ENCODE measurements around the gene KBTBD4.

The KBTBD4 gene

DNA sequence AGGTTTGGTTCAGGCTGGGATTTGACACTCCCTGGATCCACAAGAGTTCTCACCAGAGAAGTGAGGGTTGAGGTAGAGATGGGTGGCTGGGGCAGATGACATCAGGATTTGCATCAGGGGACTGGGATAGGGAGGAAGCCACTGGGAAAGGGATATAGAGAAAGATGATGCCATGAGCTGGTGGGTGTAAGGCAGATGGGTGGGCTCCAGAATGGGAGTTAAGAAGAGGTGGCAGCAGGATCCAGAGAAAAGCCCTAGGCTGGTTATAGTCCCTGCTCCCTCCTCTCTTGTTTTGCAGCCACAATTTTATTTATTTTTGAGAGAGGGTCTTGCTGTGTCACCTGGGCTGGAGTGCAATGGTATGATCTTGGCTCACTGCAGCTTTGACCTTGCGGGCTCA lies 17.2 kb upstream of the KBTBD4 start:
- Mint-ChIP-seq H3K27ac (no peak overlapping the region), H3K9me3 (no peaks in the 10 kb centered on the region), H3K36me3 (no peaks in the 10 kb centered on the region), H3K4me3 (no peak overlapping the region), H3K4me1 (peaks cover 11 to 22% of the 10 kb centered on the region in 2 donors), H3K27me3 (peaks cover 41 to 50% of the 10 kb centered on the region in 2 donors)
- DNase-seq (no peak), ATAC-seq (replicated peaks) (no peak)

DNA sequence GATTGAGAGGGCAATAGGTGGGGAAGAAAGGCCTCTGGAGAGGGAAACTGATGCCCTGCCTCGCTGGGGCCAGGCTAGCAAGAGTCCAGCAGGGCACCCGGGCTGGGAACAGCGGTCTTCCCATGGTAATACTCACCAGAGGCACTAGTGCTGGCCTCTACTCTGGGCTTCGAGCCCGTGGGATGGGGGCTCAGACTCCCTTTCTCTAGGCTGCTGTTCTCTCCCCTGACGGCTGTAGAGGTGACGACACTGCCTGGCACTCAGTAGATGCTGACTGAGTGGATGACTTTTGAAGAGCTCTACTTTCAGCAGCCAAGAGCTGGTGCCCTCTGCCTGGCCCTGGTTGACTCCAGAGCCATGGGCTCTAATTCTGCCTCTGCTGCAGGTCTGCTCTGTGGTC lies 16.3 kb upstream of the KBTBD4 start:
- no peaks in the 10 kb centered on the region for H3K36me3 Mint-ChIP-seq
- peaks cover 11 to 22% of the 10 kb centered on the region in 2 donors for H3K4me1 Mint-ChIP-seq
- H3K9me3 Mint-ChIP-seq, result no peaks in the 10 kb centered on the region
- no peak overlapping the region for H3K27ac Mint-ChIP-seq
- H3K27me3 Mint-ChIP-seq, result peaks cover 41 to 50% of the 10 kb centered on the region in 2 donors
- no peak overlapping the region for H3K4me3 Mint-ChIP-seq
- peak in 1 of 2 donors; percentile 24 for ATAC-seq (replicated peaks)
- no peak for DNase-seq

DNA sequence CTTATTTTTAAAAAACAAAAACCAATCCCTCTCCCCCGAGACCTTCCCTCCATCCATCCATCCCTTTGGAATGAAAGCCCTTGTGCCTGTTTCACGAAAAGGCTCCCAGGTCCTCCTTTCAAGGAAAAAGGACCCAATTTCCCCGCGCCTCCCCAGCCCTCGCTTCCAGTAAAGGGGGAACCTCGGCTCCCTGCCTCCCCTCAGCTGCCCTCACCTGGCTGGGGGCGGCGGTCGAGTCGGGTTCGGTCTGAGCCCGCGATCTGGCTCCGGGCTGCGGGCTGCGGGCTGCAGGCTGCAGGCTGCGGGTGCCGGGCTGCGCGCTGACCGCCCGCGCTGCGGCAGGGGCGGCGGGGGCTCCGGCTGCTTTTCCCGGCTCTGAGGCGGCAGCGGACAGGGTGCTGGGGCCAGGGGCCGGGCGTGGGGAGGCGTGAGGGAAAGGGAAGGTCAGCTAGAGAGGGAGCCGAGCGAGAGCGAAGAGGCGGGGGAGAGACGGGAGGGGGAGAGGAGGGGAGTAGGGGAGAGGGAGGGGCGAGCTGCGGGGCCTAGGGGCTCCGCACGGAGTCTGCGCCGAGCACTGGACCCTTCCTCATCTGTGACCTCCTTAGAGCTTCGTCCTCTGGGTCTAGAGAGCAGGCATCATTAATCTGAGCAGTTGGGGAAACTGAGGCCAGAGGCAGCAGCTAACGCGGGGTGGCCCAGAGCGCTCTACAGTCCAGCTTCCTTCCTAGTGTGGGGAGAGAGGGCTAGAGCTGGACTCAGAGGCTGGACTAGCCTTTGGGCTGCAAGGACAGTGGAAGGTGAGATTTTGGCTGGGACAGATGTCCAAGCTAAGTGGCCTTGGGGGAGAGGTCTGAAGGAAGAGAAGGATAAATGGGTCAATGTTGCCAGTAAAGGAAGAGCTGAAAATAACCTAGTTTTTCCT lies 15.4 kb upstream of the KBTBD4 start, which contains the start of gene C1QTNF4:
C1QTNF4 (minus strand) TSS at position 478 of the 922 bp plus-strand sequence. CDS start 3,601 bp downstream, outside the sequence.
- H3K4me1 Mint-ChIP-seq, result peaks cover 11 to 22% of the 10 kb centered on the region in 2 donors
- peak within 1 kb of the TSS; percentile 48 to 62 for H3K4me3 Mint-ChIP-seq
- H3K27ac Mint-ChIP-seq, result no peak within 1 kb of the TSS
- H3K36me3 Mint-ChIP-seq, result no peaks in the 10 kb centered on the region
- ATAC-seq (replicated peaks), result no peak
- H3K9me3 Mint-ChIP-seq, result no peaks in the 10 kb centered on the region
- H3K27me3 Mint-ChIP-seq, result peaks cover 39 to 50% of the 10 kb centered on the region in 2 donors
- DNase-seq, result no peak

DNA sequence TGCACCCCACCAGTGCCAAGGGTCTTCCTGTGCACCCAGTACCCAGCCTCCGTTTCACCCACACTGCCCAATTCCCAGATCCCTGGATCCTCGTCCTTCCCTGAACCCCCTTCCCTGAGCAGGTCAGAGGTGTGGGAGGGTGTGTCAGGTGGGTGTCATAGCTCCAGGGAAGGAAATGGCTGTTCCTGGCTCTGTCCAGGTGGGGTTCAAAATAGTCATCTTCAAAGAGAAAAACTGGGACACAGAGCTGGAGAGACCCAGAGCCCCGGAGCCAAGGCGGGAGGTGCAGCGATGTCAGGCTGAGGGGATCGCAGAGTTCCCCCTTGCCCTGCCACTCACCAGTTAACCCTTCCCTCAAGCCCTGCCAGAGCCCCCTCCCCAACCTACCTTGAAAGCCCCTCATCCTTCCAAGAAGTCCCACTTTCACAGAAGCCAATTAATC lies 14.7 kb upstream of the KBTBD4 start:
- DNase-seq, result no peak
- H3K27me3 Mint-ChIP-seq, result peaks cover 36 to 50% of the 10 kb centered on the region in 2 donors
- peak overlapping the region; percentile 48 to 62 for H3K4me3 Mint-ChIP-seq
- H3K27ac Mint-ChIP-seq, result no peak overlapping the region
- no peak for ATAC-seq (replicated peaks)
- no peaks in the 10 kb centered on the region for H3K9me3 Mint-ChIP-seq
- H3K36me3 Mint-ChIP-seq, result peaks cover 0 to under 1% of the 10 kb centered on the region in 2 donors
- H3K4me1 Mint-ChIP-seq, result peaks cover 11 to 22% of the 10 kb centered on the region in 2 donors

DNA sequence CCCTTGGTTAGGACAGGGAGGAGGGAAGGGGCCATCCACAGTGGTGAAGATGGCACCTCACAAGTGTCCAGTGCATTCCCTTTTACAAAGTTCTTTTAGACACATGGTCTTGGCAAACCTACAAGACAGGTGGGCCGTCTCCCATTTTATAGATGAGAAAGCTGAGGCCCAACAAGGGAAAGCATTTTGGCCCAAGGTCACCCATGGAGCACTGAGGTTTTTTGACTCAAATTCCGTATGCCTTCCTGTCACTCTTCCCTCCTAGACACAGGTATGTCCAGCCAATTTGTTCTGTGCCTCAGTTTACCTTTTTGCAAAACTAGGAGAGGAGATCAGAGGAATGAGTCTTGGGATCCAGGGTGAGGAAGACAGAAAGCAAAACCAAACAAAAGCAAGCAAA lies 14.2 kb upstream of the KBTBD4 start:
- DNase-seq, result no peak
- no peak overlapping the region for H3K4me3 Mint-ChIP-seq
- ATAC-seq (replicated peaks), result no peak
- no peak overlapping the region for H3K27ac Mint-ChIP-seq
- peaks cover 36 to 50% of the 10 kb centered on the region in 2 donors for H3K27me3 Mint-ChIP-seq
- H3K4me1 Mint-ChIP-seq, result peaks cover 11 to 26% of the 10 kb centered on the region in 2 donors
- peaks cover 0 to 3% of the 10 kb centered on the region in 2 donors for H3K36me3 Mint-ChIP-seq
- H3K9me3 Mint-ChIP-seq, result no peaks in the 10 kb centered on the region

DNA sequence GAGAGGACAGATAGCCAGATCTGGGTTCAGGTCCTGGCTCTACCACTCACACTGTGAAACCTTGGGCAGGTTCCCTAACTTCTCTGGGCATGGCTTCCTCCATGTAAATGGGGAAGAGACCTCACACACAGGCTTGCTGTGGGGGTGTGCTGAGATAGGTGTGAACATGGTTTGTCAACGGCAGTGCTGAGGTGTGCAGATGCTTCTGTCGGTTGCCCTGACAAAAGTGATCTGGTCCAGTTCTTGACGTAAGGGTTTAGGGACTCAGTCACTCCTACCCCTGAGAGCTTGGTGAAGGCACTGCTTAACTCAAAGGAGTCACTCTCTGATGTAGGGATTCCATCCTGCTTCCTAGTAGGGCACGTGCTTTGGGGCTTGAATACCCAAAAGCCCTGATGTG lies 13.5 kb upstream of the KBTBD4 start:
- peaks cover 36 to 50% of the 10 kb centered on the region in 2 donors for H3K27me3 Mint-ChIP-seq
- ATAC-seq (replicated peaks), result peak; percentile 35 to 39
- peaks cover 12 to 30% of the 10 kb centered on the region in 2 donors for H3K4me1 Mint-ChIP-seq

DNA sequence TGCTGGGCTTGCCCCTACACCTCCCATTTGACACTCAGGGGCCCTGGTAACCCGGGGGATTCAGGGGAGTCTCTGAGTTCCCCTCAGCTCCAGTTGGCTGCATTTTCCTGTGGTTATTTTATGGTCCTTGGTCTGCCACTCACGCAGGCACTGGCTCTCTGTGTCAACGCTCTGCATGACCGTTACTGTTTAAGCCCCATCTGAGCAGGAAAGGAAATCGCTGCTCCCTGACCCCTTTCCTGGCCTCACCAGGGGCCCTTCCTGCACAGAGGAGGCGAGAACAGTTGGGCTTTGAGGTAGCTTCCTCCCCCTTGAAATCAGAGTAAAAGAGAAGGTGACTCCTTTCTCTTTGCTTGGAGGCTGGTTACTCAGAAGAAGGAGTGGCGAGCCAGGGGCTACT lies 13.0 kb upstream of the KBTBD4 start:
- H3K4me1 Mint-ChIP-seq, result peaks cover 12 to 30% of the 10 kb centered on the region in 2 donors
- peak overlapping the region; percentile 9 for H3K27ac Mint-ChIP-seq
- no peak overlapping the region for H3K4me3 Mint-ChIP-seq
- no peak for DNase-seq
- peaks cover 36 to 50% of the 10 kb centered on the region in 2 donors for H3K27me3 Mint-ChIP-seq
- H3K36me3 Mint-ChIP-seq, result peaks cover 0 to 3% of the 10 kb centered on the region in 2 donors
- peak; percentile 43 to 52 for ATAC-seq (replicated peaks)
- H3K9me3 Mint-ChIP-seq, result no peaks in the 10 kb centered on the region

More for the DNA sequence above, 13.5 kb upstream of the KBTBD4 start:
- Mint-ChIP-seq H3K27ac (no peak overlapping the region), H3K9me3 (no peaks in the 10 kb centered on the region), H3K4me3 (no peak overlapping the region), H3K36me3 (peaks cover 0 to 3% of the 10 kb centered on the region in 2 donors)
- no peak for DNase-seq

DNA sequence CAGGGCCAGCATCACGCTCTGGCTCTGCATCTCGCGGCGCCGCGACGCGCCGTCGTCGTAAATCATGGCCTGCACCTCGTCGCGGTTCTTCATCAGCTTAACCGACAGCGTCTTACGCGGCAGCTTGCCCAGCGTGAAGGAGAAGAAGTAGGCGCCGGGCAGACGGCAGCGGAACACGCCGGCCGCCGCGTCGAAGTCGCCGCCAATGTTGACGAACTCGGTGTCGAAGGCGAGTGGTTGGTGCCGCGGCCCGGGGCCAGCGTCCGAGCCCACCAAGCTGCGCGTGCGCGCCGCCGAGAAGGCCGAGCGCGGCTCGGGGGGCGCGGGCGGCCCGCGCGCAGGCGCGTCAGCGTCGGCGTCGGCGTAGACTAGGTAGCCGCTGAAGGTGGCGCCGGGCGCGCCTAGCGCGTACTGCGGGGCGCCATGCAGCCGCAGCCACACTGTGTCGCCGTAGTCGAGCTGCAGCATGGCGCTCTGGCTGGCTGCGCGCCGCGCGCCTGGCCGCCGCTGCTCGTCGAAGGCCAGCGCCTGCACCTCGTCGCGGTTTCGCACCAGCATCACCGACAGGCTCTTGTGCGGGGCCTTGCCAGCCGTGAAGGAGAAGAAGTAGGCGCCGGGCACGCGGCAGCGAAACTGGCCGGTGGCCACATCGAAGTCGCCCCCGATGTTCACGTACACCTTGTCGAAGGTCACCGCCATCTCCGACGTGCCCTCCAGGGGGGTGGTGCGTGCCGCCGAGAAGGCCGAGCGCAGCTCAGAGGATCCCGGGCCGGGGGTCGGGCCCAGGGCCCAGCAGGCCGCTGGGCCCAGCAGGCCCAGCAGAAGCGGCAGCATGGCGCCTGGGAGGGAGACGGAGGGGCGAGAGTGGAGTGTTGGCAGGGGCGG lies 11.4 kb upstream of the KBTBD4 start:
- ATAC-seq (replicated peaks) (no peak), DNase-seq (no peak)
- no peak overlapping the region for H3K27ac Mint-ChIP-seq

DNA sequence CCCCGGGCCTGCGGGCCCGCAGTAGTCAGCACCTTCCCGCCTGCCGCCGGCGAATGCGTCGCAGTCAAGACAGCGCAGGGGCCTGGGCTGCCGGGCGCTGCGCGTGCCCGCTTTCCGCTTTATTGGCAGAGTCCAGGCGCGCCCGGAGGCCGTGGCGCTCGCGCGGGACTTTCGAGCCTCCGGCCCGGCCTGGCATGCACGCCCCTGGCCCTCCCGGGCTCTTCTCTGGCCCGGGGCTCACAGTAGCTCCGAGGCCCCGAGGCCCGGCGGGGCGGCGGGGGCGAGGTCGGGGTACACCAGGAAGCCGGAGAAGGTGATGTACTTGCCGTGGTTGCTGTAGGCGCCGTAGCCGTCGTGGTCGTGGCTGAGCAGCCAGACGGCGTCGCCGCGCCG lies 10.8 kb upstream of the KBTBD4 start:
- H3K4me1 Mint-ChIP-seq, result peaks cover 12 to 30% of the 10 kb centered on the region in 2 donors
- H3K27ac Mint-ChIP-seq, result no peak overlapping the region
- no peaks in the 10 kb centered on the region for H3K9me3 Mint-ChIP-seq

More for the DNA sequence above, 11.4 kb upstream of the KBTBD4 start:
- Mint-ChIP-seq H3K4me3 (no peak overlapping the region), H3K4me1 (peaks cover 12 to 30% of the 10 kb centered on the region in 2 donors), H3K27me3 (peaks cover 28 to 41% of the 10 kb centered on the region in 2 donors), H3K36me3 (peaks cover 7 to 12% of the 10 kb centered on the region in 2 donors), H3K9me3 (no peaks in the 10 kb centered on the region)

DNA sequence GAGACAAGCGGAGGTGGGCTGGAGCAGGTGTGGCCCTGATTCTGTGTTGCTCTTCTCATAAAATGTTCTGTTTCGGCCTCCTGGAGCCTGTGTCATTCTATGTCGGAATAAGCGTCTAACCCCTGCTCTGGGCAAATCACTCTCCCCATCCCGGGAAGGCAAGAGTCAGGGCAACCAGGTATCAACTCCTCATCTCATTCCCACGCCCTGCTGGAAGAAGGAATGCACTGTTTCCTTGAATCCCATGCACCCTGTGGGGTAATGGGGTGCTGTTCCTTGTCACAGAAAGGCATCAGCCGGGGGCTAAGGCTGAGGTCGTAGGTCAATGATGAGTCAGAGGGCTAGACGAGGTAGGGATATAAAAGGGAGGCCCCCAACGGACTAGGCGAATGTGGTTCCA lies 10.3 kb upstream of the KBTBD4 start:
- Mint-ChIP-seq H3K27ac (no peak overlapping the region), H3K9me3 (no peaks in the 10 kb centered on the region), H3K36me3 (peaks cover 18 to 23% of the 10 kb centered on the region in 2 donors), H3K4me1 (peaks cover 12 to 30% of the 10 kb centered on the region in 2 donors), H3K4me3 (no peak overlapping the region), H3K27me3 (peaks cover 21 to 30% of the 10 kb centered on the region in 2 donors)
- DNase-seq, result no peak
- no peak for ATAC-seq (replicated peaks)

More for the DNA sequence above, 10.8 kb upstream of the KBTBD4 start:
- DNase-seq (no peak), ATAC-seq (replicated peaks) (no peak)
- Mint-ChIP-seq H3K27me3 (peaks cover 25 to 34% of the 10 kb centered on the region in 2 donors), H3K4me3 (no peak overlapping the region), H3K36me3 (peaks cover 13 to 18% of the 10 kb centered on the region in 2 donors)

DNA sequence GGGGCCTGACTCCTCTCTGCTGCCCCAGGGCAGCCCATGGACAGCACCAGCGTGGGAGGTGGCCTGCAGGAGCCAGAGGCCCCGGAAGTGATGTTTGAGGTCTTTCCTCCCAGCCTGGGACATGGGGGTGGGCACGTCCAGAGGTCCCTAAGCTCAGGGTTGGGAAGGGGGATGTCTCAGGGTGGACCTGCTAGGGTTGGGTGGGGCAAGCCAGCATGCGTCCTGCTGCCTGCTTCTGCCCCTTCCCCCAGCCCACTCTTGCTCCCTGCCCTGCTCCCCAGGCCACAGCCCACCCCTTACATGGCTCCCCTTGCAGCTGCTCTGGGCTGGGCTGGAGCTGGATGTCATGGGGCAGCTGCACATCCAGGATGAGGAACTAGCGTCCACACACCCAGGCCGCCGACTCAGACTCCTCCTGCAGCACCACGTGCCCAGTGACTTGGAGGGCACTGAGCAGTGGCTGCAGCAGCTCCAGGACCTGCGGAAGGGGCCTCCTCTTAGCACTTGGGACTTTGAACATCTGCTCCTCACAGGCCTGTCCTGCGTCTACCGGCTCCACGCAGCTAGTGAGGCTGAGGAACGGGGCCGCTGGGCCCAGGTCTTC lies 9.1 kb upstream of the KBTBD4 start:
- peaks cover 10 to 17% of the 10 kb centered on the region in 2 donors for H3K27me3 Mint-ChIP-seq
- H3K4me1 Mint-ChIP-seq, result peaks cover 12 to 19% of the 10 kb centered on the region in 2 donors
- ATAC-seq (replicated peaks) (peak; percentile 13 to 45), DNase-seq (no peak)
- no peaks in the 10 kb centered on the region for H3K9me3 Mint-ChIP-seq
- H3K27ac Mint-ChIP-seq, result no peak overlapping the region
- H3K4me3 Mint-ChIP-seq, result no peak overlapping the region
- H3K36me3 Mint-ChIP-seq, result peaks cover 25 to 27% of the 10 kb centered on the region in 2 donors

DNA sequence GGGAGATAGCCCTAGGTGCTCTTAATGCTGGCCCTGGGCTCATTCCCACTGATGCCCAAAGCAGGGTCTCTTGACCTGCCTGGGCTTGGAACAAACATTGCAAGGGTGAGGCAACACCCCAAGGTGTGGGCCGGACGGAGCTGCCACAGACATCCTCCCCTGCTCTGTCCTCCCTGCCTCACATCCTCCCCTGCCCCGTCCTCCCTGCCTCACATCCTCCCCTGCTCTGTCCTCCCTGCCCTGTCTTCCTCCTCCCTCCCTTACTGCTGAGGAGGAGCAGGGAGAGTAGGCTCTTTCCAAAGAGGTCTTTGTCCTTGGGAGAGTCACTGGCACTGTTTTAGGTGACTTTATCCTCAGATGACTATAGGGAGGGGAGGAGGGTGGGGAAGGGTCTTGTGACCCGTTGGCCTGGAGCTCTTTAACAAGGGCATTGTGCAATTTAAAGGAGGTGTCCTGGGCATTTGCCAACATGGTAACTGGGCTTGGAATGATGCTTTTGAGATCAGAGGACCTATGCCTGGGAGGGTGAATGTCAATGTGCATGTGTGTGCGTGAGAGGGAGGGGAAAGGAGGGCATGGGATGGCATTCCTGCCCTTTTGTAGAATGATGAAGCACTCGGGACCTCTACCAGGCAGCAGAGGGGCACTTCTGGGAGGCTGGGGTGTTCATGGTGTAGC lies 8.4 kb upstream of the KBTBD4 start:
- peaks cover 5 to 12% of the 10 kb centered on the region in 2 donors for H3K27me3 Mint-ChIP-seq
- ATAC-seq (replicated peaks) (peak in 1 of 2 donors; percentile 5), DNase-seq (no peak)
- peaks cover 9 to 18% of the 10 kb centered on the region in 2 donors for H3K4me1 Mint-ChIP-seq
- H3K36me3 Mint-ChIP-seq, result peaks cover 27 to 31% of the 10 kb centered on the region in 2 donors
- H3K27ac Mint-ChIP-seq, result no peak overlapping the region
- no peak overlapping the region for H3K4me3 Mint-ChIP-seq
- no peaks in the 10 kb centered on the region for H3K9me3 Mint-ChIP-seq
